NCI-H1105 (cell line): Measurements from ENCODE around the gene SLC35F3.
A peak's percentile ranks its signal among the peaks of the same experiment; 100 is the strongest.
"Not testable (repeated sequence)": the region's sequence is repeated elsewhere in the genome, so short reads cannot be mapped to it uniquely, and the experiment has no call there.

Experiments used
- DNase-seq: peaks from one replicate; lab custom pipeline; 2025; lab: John Stamatoyannopoulos, UW

The SLC35F3 gene

DNA sequence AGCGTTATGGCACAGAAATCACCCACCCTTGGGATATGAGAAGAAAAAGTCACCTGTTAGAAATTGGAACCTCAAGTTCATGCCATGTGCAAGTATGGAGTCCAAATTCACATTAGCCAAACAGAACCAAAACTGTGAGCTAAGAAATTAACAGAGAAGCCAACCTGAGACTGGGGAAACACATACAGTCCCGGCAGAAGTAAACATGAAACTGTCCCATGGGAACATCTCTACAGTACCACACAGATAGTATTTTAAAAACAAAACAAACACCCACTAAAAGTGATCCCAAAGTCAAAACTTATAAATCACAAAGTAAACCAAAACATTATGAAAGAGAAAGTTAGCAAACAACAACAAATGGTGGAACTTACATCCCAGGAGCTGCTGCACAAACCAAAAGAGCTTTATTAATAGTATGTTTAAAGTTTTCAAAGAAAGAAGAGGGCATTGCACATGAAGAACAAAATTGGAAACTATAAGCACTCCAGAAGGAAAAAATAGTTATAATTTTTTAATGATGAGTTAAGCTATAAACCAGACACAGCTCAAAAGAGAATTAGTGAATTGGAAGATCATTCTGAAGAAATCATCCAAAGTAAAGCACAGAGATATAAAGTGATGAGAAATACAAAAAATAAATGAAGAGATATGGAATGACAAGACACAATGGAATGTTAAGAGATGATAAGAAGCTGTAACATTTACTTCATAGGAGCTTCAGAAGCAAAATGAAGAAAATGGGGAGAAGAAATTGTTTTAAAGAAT, 385.2 kb downstream of the SLC35F3 start:
- no peak for DNase-seq

DNA sequence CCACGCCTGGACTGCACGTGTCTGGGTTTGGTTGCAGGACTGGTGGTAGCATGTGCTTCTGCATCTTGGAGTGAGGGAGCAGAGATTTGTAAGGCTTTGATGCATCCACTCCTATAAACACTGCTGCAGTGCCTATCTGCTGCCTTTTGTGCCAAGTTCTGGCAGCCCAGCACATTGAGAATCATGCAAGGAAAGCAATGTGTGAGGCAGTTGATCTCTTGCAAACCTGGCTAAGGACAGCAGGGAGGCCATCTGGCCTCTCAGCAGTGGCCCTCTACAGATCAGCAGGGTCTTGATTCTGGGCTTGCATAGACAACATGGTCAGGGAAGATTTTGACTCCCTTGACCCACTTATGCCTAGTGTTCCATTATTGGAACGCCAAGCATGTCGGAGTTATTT, 387.5 kb downstream of the SLC35F3 start:
- DNase-seq = no peak

DNA sequence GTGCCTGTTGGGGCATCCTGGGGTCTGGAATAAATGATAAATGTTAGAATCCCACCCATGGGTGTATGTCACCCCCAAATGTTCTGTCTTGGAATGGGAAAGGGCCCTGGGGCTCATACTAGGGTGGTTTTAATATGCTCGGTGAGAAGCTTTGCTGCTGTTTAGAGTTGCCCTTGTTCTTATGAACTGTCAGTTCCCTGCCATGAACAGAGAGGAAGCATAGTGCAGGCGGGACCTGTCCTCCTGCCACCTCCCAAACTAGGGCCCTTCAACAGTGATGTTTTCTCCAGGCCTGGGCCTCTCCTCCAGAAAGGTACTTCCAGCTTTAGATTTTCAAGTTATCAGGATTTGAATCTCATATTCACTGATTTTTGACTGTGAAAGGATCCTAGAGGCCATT, 388.1 kb downstream of the SLC35F3 start:
- no peak for DNase-seq

DNA sequence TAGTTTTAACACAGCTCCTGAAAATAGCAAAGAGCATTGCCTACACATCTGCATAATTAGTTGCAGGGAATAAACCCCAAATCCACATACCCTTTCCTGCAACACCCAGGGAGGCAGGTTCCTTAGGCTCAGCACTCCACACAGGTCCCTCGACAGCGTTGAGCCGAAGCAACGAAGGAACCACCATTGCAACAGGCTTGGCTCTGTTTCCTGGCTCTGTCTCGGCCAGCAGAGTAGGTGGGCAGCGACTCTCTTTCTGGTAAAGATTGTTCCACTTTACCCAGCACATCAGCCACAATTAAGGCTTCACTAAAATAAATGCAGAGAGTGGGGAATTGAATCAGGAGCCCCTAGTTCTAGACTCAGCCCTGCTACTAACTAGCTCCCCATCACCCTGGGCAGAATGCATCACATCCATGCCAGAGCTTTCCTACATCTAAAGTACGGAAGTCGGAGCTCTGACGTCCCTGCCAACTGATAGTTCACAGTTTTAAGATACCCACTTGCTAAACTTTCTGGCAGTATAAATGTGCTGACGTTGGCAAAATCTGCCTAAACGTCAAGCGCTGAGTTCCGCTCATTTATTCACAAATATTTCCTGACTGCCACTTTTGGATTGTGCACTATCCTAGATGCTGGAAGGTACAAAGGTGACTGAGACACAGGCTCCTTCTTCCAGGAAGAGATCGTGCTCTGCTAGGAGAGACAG, 389.8 kb downstream of the SLC35F3 start:
- DNase-seq = no peak

DNA sequence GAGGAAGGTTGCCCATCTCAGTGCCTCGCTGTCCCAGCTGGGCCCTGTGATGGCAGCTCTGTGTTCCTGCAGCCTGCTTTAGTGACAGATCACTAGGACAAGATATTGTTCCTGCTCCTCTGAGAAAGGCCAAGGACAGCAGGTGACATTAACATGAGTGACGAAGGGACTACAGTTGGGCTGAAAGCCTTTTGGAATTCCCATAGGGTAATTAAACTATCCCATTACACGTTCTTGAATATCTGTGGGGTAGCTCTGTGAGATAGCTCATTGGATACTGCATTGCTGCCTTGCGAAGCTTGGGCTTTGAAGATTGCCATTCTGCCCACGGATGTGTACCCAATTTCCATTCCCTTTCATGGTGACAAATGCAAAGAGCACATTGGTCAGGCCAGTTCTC, 390.6 kb downstream of the SLC35F3 start:
- DNase-seq = no peak

DNA sequence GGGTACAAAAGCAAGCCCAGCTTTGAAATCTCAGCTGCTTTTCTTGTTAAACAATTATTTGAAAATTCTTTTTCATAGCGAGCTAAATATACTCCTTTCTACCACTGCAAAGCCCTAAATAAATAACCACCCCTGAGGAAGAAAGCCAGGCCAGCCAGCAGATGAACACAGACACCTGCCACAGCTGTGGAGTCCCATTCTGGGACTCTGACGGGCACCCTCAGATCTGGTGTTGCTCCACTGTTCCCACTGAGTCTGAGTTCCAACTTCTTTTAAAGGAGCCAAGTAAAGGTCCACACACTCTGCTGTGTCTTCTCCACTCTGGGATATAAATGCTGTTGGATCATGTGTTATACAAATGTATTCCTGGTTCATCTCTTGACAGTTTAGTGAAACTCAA, 391.1 kb downstream of the SLC35F3 start:
- DNase-seq = no peak

DNA sequence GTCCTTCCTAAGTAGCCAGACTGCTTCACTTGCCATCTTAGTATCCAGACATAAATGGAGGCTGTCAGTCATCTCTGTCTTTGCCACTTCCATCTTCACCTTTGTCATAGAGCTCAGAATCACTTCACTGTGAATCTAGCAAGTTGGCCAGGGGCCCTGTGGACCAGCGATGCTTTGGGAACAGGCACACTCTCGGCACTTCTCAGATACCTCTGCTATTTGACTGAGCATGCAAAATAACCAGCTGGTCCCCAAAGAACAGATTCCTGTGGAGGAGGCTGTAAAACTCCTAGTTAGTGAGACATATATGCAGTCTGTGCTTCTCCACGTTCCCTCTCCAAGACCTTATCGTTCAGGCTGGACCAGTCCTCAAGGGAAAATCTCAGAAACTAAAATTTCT, 392.0 kb downstream of the SLC35F3 start:
- no peak for DNase-seq

DNA sequence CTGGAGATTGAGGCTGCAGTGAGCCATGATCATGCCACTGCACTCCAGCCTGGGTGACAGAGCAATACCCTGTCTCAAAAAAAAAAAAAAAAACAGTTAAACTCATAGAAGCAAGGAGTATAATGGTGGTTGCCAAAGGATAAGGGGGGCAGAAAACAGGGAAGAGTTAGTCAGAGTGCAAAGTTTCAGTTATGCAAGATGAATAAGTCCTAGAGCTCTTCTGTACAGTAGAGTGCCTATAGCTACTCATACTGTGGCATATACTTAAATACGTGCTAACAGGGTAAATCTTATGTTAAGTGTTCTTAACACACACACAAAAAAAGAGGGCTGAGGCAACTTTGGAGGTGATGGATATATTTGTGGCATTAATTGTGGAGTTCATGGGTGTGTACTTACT, 393.2 kb downstream of the SLC35F3 start:
- no peak for DNase-seq

DNA sequence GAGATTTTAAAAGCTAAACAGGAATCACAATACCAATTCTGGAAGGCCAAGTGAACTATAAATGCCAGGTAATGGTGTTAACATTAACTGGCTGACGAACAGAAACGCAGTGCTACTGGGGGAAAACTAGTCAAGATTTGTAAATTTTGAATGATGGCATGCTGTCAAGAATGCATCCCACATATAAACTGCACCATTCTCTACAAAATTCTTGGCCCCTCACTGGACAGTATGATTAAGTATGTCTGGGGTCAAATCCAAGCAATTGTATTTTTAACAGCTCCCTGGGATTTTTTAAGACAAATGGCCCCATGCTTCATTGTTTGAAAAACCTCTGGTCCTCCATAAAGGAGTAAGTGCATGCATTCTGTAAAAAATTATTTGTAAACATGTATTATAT, 395.6 kb downstream of the SLC35F3 start:
- DNase-seq = no peak

DNA sequence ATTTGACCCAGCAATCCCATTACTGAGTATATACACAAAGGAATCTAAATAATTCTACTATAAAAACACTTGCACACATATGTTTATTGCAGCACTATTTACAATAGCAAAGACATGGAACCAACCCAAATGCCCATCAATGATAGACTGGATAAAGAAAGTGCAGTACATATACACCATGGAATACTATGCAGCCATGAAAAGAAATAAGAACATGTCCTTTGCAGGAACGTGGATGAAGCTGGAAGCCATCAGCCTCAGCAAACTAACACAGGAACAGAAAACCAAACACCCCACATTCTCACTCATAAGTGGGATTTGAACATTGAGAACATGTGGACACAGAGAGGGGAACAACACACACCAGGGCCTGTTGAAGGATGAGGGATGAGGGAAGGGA, 397.2 kb downstream of the SLC35F3 start:
- DNase-seq = not testable (repeated sequence)

DNA sequence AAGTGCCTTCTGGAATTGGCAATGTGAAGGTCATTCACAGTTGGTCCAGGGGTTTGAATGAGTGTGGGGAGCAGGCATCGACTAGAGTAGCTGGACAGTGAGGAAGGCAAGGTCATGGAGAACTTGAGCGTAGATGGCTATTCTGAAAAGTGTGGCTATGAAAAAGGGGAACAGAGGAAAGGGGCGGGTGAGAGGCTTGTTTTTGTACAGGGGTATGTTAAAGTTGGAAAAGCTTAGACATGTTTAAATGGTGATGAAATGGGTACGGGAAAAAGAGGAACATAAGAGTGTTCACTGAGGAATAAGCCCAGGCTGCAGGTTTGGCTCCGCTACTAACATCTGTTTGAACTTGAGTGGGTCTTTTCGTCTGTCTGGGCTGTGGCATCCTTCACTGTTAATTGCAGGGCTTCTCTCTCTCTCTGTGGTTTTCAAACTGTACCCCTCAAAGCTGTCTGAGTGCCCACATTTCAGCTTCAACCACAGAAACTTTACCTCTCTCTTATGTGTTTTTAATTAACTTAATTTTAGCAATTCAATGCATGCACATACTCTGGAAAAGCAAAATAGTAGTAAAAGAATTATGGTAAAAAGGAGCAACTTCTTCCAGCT, 398.0 kb downstream of the SLC35F3 start:
- no peak for DNase-seq

DNA sequence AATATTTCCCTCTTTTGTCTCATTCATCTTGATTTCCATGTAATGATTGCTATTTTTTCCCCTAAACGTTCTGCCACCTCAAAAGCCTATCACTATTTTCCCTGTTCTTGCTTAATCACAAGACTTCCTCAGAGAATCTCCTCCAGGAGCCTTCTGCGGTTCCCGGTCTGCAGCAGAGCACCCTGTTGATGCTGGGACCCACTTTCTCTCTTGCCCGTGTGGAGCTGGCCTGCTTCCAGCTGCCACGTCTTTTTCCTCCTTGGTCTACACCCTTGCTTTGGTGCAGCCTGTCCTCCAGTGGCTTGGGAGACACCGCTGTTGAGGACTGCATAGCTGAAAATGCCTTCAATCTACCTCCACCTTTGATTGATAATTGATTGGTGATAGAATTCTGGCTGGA, 398.8 kb downstream of the SLC35F3 start:
- no peak for DNase-seq

DNA sequence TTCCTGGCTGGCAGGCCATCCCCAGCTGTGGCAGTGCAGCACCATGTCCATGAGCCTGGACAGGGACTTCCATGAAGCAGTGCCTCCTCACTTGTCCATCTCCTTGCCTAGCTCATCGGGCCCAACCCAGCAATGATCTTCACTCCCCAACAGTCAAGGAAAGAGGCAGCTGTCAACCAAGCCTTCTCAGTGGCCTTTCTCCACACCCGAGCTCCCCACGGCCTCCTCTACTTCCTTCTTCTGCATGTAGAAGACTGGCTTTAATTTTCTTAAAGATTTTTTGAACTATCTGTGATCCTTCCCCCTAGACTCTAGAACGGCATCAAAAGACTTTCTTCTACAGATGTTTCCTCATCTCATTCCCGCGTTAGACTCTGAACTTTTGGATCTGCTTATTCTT, 403.2 kb downstream of the SLC35F3 start:
- DNase-seq = no peak

DNA sequence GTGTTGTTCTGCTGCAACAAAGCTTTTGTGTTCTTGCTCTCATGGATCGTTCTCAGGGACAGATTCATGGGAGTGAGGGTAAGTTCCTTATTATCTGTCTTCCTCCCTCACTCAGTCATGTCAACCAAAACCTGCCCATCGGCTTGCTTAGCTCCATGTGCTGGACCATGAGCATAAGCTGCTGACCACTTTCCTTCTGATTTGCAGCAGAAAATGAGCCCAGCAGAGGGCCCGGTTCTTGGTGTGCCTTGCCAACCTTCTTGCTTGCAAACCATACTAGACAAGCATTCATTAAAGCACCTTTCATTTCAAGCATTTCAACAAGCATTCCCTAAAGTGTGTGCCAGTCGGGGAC, 404.7 kb downstream of the SLC35F3 start:
- DNase-seq = no peak

DNA sequence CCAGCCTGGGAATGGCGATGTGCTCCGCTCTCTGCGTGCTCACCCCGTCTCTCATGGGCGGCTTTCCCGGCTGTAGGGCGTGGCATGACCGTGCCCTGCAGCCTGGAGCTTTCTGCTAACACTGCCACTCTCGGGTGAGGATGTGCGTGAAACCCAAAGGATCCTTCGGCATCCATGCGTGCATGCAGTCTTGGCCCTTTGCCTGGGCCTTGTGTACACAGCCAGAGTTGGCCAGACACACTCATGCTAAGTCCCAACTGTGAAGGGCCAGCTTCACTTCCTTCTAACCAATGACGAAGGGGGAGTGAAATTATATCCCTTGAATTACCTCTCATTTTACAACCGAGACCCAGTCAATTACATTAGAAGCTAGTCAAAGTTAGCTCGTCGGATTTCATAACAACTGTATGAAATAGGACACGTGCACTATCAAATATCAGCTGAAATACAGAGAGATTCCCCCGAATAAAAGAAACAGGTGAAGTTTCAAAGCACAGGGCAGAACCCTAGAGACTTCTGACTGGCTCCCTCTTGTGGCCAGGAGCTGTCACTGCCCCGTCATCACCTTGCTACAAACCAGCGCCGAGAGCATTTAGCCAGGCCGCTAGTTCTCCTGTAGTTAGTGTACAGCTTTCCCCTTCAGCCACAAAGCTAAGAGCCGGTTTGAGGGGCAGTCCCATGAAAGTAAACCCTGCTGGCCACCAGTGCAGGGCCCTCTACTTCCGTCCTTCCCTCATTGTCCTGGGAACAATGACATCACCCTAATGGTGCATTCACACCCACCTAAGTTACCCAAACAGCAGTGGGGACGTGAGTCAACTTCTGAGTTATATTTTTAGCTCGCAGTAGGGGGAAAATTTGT, 405.4 kb downstream of the SLC35F3 start:
- DNase-seq = peak; percentile 51

DNA sequence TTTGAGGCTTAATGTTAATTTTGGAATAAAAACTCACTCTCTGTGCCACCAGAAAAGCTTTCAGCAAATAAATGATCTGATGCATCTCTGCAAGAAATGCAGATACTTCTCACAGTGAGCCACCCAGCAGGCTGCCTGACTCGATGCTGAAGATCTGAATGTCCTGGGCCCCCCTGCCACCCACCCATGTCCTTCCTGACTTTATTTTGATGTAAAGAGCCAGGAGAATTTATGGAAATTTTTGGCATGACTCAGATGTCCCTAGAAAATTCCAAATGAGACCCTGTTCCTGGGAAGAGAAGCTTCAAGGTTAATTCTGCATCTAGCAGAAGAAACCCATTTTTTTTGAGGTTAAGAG, 406.0 kb downstream of the SLC35F3 start:
- DNase-seq = no peak

DNA sequence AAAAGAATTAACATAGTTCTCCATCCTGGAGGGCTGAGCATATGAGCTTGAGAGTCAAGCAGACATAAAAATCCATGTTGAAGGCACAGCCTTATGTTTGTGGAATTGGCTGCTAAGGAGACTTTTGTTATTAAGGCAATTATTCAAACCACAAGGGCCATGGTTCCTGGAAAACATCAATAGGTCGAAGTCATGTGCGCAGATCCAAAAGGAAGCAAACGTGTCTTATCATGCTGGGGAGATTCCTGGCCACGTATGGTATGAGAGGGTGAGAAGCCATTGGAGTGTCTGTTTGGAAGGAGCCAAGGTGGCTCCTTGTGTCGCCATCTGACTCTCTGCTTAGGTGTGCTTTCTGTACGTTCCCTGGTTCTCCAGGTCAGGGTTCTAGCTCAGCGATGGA, 406.9 kb downstream of the SLC35F3 start:
- DNase-seq = no peak

DNA sequence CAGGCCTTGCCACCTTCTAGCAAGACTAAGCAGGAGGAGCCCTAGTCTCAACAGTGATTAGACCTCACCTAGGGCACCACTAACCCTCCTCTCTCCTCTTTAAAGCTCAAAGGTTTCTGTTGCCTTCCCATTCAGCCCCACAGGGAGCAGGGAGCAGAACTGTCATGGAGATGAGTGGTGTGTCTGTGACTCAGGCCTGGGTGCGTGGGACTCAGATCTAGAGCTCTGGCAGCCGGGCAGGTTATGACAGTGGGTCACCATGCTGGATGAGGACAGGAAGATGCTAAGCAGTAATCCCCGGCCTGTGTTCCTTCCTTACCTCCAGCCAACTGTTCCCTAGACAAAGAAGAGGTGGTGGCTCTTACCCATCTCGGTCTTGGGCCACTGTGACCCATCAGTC, 408.7 kb downstream of the SLC35F3 start:
- DNase-seq = no peak

DNA sequence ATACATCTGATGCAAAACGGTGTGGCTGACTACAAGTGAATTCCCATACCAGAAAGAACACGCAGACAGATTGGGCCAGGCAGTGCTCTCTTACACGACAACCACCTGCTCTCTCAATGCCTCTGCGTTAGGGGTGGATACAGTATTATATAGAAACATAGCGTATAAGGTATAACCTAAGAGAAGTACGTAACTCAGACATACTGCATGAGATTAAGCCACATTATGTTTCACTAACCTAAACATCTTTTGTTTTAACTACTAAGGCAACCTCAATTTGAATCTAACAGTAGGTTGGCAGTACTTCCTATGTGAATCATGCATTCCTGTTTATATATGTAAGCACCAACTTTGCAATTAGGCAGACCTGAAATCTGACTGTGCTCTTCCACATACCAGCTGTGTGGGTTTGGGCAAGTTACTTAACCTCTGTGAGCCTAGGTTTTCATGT, 410.6 kb downstream of the SLC35F3 start:
- DNase-seq = no peak

DNA sequence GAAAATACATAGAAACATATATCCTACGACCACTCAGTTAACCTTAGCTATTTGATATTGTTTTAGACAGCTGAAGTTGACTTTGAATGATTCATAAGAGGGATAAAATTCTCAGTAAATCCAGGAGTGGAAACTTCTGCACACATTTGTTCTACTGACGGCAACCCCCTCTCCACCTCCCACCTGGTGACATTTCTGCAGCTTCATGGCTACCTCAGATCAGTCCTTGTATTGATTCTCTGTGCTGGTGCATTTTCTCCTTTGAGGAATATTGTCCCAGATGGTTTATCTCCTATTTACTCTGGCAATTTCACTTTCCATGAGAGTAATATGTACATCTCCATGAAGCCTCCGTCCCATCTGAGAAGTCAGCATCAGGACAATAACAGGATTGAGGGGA, 411.1 kb downstream of the SLC35F3 start:
- DNase-seq = no peak

DNA sequence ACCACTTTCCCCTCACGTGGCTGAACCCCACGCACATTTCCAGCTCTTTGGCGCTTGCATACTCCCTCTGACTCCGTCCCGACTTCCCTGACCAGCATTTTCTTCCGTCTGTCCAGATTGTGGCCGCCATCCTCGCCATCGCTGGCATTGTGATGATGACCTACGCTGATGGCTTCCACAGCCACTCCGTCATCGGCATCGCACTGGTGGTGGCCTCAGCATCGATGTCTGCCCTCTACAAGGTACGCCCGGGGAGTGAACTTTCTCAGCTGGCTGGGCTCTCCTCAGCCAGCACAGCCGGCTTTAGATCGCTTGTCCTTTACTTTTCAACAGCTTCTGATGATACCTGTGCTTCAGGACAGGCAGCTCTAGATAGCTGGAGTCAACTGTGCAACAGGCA, 412.0 kb downstream of the SLC35F3 start:
- DNase-seq = no peak

DNA sequence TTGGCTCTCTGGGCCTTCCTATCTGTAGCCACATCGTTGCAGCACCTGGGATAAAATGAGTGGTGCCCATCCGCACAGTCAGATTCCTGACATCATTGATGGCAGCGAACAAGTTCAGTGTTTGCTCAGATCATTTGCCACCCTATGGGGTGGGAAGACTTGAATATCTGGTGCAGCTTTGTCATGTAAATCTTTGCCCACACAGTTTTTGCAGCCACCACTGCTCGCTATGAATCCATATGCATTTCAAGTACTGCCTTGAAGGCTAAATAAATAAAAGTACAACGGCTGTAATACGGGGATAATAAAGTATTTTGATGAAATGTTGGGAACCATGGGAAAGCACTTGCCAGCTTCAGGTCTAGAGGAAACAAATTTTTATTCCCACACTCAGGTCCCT, 412.5 kb downstream of the SLC35F3 start:
- DNase-seq = no peak

DNA sequence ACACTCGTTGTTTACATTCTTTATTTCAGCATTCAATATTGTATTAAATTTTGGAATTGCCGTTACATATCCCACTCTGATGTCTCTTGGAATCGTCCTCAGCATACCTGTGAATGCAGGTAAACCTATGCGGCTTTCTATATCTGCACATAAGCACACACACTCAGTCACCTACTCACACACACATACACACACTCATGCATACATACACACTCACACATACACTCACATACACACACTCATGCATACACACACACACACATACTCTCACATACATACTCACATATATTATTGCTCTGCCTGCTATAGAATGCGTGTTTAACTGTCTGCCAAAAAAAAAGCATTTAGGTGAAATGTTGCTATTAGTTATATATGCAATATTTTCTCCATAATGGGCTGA, 415.6 kb downstream of the SLC35F3 start:
- no peak for DNase-seq
